AG09309 (cell line): ENCODE measurements around the gene KCNJ9.
A peak's percentile ranks its signal among the peaks of the same experiment; 100 is the strongest.

Source experiments
- DNase-seq: peaks from one replicate; pipeline ENCODE4 v3.0.0-alpha.2; 2010; ENCODE audit warnings: low read depth
- H3K4me3 ChIP-seq: 2 replicates; pipeline ENCODE4 v1.5.1; 2011; ENCODE audit warnings: mild to moderate bottlenecking, low read depth, low read length, moderate library complexity; ENCODE audit not compliant: control insufficient read depth
- TF ChIP-seq, protein P1 (sequence below): IDR thresholded peaks from 2 replicates; pipeline ENCODE4 v1.5.1; 2011; ENCODE audit warnings: mild to moderate bottlenecking, low read depth, low read length, inconsistent platforms; ENCODE audit not compliant: insufficient read depth, control insufficient read depth; ENCODE audit errors: missing control alignments

Gene KCNJ9

GRCh38 chr1:160064746-160065145 is 16.6 kb upstream of the KCNJ9 start:
- TF ChIP-seq, protein P1, sequence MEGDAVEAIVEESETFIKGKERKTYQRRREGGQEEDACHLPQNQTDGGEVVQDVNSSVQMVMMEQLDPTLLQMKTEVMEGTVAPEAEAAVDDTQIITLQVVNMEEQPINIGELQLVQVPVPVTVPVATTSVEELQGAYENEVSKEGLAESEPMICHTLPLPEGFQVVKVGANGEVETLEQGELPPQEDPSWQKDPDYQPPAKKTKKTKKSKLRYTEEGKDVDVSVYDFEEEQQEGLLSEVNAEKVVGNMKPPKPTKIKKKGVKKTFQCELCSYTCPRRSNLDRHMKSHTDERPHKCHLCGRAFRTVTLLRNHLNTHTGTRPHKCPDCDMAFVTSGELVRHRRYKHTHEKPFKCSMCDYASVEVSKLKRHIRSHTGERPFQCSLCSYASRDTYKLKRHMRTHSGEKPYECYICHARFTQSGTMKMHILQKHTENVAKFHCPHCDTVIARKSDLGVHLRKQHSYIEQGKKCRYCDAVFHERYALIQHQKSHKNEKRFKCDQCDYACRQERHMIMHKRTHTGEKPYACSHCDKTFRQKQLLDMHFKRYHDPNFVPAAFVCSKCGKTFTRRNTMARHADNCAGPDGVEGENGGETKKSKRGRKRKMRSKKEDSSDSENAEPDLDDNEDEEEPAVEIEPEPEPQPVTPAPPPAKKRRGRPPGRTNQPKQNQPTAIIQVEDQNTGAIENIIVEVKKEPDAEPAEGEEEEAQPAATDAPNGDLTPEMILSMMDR, result no peak
- H3K4me3 ChIP-seq, result no peak overlapping the region
- no peak for DNase-seq

- TF ChIP-seq, protein P1, result no peak
- H3K4me3 ChIP-seq, result no peak overlapping the region
- no peak for DNase-seq
Observed at GRCh38 chr1:160066829-160067745, 14.3 kb upstream of the KCNJ9 start.

DNA sequence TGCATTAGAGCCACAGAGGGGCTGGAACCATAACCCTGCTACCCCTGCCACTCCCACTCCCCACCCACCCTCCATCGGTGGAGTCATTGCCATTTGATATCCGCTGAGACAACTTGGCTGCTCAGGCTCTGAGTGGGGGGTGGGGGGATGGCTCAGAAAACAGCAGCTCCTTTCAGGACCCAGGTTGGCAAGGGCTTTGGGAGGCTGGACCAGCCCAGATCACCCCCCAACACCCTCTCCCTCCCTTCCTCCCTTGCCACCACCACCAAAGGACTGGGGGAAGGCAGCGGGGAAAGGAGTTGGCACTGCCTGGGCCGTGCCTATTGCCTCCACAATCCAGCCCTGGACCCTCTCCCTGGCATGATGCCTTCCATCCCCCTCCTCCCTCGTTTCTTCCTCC is 13.1 kb upstream of the KCNJ9 start:
- H3K4me3 ChIP-seq, result no peak overlapping the region
- TF ChIP-seq, protein P1, result no peak
- no peak for DNase-seq

GRCh38 chr1:160069460-160070231 is 11.7 kb upstream of the KCNJ9 start, which contains the start of gene KCNJ10:
TSS of gene KCNJ10 (minus strand) at chr1:160070160. CDS start at chr1:160042532, 27,628 bp downstream.
- TF ChIP-seq, protein P1, result no peak
- peak within 1 kb of the TSS; percentile 33 for H3K4me3 ChIP-seq
- no peak for DNase-seq

- TF ChIP-seq, protein P1, result no peak
- H3K4me3 ChIP-seq, result peak overlapping the region; percentile 33
- no peak for DNase-seq
Observed at GRCh38 chr1:160070243-160071163, 10.8 kb upstream of the KCNJ9 start.

GRCh38 chr1:160071289-160071688 is 10.0 kb upstream of the KCNJ9 start:
- no peak for DNase-seq
- TF ChIP-seq, protein P1, result no peak
- no peak overlapping the region for H3K4me3 ChIP-seq
